ENCODE data around the gene GAA.
A peak's percentile ranks its signal among the peaks of the same experiment; 100 is the strongest.

Gene GAA

GRCh38 chr17:80070375-80071115 is 30.8 kb upstream of the GAA start:
- ChIA-PET POLR2A (no interaction called here), CTCF (interaction anchor here (0.9 kb wide), 1 partner anchor 31 kb away, joined by 3 read pairs; the partner anchor contains the start of gene GAA)
- DNase-seq (ENCODE audit: extremely low spot score) = no peak
- no peak for TF ChIP-seq CTCF (IDR thresholded peaks at IDR 0.05; ENCODE audit: control extremely low read depth, extremely low read depth, low read depth, missing control alignments)

- DNase-seq (ENCODE audit: extremely low spot score) = no peak
- POLR2A ChIA-PET = no interaction called here
- no peak for TF ChIP-seq CTCF (IDR thresholded peaks at IDR 0.05; ENCODE audit: control extremely low read depth, extremely low read depth, low read depth, missing control alignments)
- CTCF ChIA-PET = interaction anchor here (0.9 kb wide), 1 partner anchor 30 kb away, joined by 3 read pairs; the partner anchor contains the start of gene GAA
Observed at GRCh38 chr17:80071116-80071841, 30.1 kb upstream of the GAA start.

GRCh38 chr17:80072410-80072809 is 29.0 kb upstream of the GAA start:
- no peak for TF ChIP-seq CTCF (IDR thresholded peaks at IDR 0.05; ENCODE audit: control extremely low read depth, extremely low read depth, low read depth, missing control alignments)
- no peak for DNase-seq (ENCODE audit: extremely low spot score)
- POLR2A ChIA-PET = no interaction called here
- CTCF ChIA-PET = no interaction called here

- TF ChIP-seq CTCF (IDR thresholded peaks at IDR 0.05; ENCODE audit: control extremely low read depth, extremely low read depth, low read depth, missing control alignments) = no peak
- CTCF ChIA-PET = interaction anchor here (1.3 kb wide), 1 partner anchor 21 kb away, joined by 4 read pairs; the partner anchor contains the start of gene GAA
- no peak for DNase-seq (ENCODE audit: extremely low spot score)
- POLR2A ChIA-PET = no interaction called here
Observed at GRCh38 chr17:80080081-80080480, 21.3 kb upstream of the GAA start.

GRCh38 chr17:80081596-80081995 is 19.8 kb upstream of the GAA start:
- DNase-seq (ENCODE audit: extremely low spot score) = no peak
- ChIA-PET CTCF (interaction anchor here (0.8 to 3.6 kb wide), 10 partner anchors 11 to 177 kb away, joined by 3 to 25 read pairs (median 3); partner anchors contain the start of gene GAA), POLR2A (no interaction called here)
- no peak for TF ChIP-seq CTCF (IDR thresholded peaks at IDR 0.05; ENCODE audit: control extremely low read depth, extremely low read depth, low read depth, missing control alignments)

- ChIA-PET CTCF (interaction anchor here (0.8 to 3.6 kb wide), 20 partner anchors 10 to 344 kb away, joined by 3 to 25 read pairs (median 3); partner anchors contain the start of gene GAA), POLR2A (no interaction called here)
- TF ChIP-seq CTCF (IDR thresholded peaks at IDR 0.05; ENCODE audit: control extremely low read depth, extremely low read depth, low read depth, missing control alignments) = peak; percentile 76
- DNase-seq (ENCODE audit: extremely low spot score) = peak; percentile 84
Observed at GRCh38 chr17:80082403-80083135, 18.8 kb upstream of the GAA start.
